H1 (cell line): ENCODE results near the gene TIMM22. TPM values are rescaled to one million over a fixed set of nuclear protein-coding genes. Genes with fewer than 3 reads are reported as not detected.

ENCODE experiments used
- BRCA1 ChIP-seq: IDR thresholded peaks from 2 replicates; pipeline ENCODE4 v1.6.1; 2012; ENCODE audit warnings: low read depth, low read length, improper control_type of control experiment
- CBX8 ChIP-seq: fragments of 300-800, 300-1000 bp; sonication (generic); IDR thresholded peaks from 2 replicates; pipeline ENCODE4 v1.7.1; 2016; ENCODE audit warnings: low read depth, low read length, borderline replicate concordance
- CEBPB ChIP-seq: IDR thresholded peaks from 2 replicates; pipeline ENCODE4 v1.6.1; 2012; ENCODE audit warnings: low read depth, low read length
- CHD1 ChIP-seq: IDR thresholded peaks from 2 replicates; pipeline ENCODE4 v1.6.1; 2012; ENCODE audit warnings: low read depth, low read length, improper control_type of control experiment
- CHD2 ChIP-seq: IDR thresholded peaks from 2 replicates; pipeline ENCODE4 v1.6.1; 2012; ENCODE audit warnings: low read length, improper control_type of control experiment
- EGR1 ChIP-seq: IDR thresholded peaks from 2 replicates; pipeline ENCODE4 v1.6.1; 2011; ENCODE audit warnings: low read depth, low read length, borderline replicate concordance
- EP300 ChIP-seq, 2 experiments: IDR thresholded peaks; 1 replicate in 1 of 2; 2 replicates in 1 of 2; pipeline ENCODE4 v1.6.1; 2011 to 2012; ENCODE audit warnings: low read depth in 2 of 2, low read length in 2 of 2, mild to moderate bottlenecking in 2 of 2, borderline replicate concordance in 1 of 2, inconsistent platforms in 1 of 2, moderate library complexity in 1 of 2
- EZH2 ChIP-seq: fragments of 200-600 bp; sonication (generic); IDR thresholded peaks from 2 replicates; pipeline ENCODE4 v1.7.1; 2012; ENCODE audit warnings: low read depth, mild to moderate bottlenecking, moderate library complexity, low read length, inconsistent platforms; ENCODE audit not compliant: severe bottlenecking
- GTF2F1 ChIP-seq: IDR thresholded peaks from 2 replicates; pipeline ENCODE4 v1.6.1; 2012; ENCODE audit warnings: low read depth, low read length, improper control_type of control experiment, borderline replicate concordance
- MAFK ChIP-seq: IDR thresholded peaks from 2 replicates; pipeline ENCODE4 v1.6.1; 2012; ENCODE audit warnings: low read depth, mild to moderate bottlenecking, improper control_type of control experiment, low read length
- NANOG ChIP-seq: IDR thresholded peaks from 2 replicates; pipeline ENCODE4 v1.6.1; 2011; ENCODE audit warnings: low read length, low read depth, mild to moderate bottlenecking, inconsistent platforms; ENCODE audit not compliant: insufficient read depth, poor library complexity, severe bottlenecking
- NRF1 ChIP-seq: IDR thresholded peaks from 2 replicates; pipeline ENCODE4 v1.6.1; 2011; ENCODE audit warnings: mild to moderate bottlenecking, low read depth, low read length, improper control_type of control experiment
- PHF8 ChIP-seq: fragments of 200-600 bp; sonication (generic); conservative IDR thresholded peaks from 2 replicates; pipeline ENCODE4 v1.7.1; 2012; ENCODE audit warnings: low read depth, mild to moderate bottlenecking, inconsistent platforms, low read length, moderate library complexity
- POU5F1 ChIP-seq: IDR thresholded peaks from 2 replicates; pipeline ENCODE4 v1.6.1; 2011; ENCODE audit warnings: low read depth, mild to moderate bottlenecking, low read length, moderate library complexity
- RAD21 ChIP-seq, 2 experiments: IDR thresholded peaks in 1 of 2; conservative IDR thresholded peaks in 1 of 2; 2 replicates each; pipeline ENCODE4 v1.6.1; 2011; ENCODE audit warnings: low read depth in 2 of 2, low read length in 2 of 2, improper control_type of control experiment in 1 of 2, inconsistent platforms in 1 of 2, mild to moderate bottlenecking in 1 of 2, moderate library complexity in 1 of 2
- SP4 ChIP-seq: IDR thresholded peaks from 2 replicates; pipeline ENCODE4 v1.6.1; 2012; ENCODE audit warnings: low read length, inconsistent platforms
- TBP ChIP-seq: IDR thresholded peaks from 2 replicates; pipeline ENCODE4 v1.6.1; 2011; ENCODE audit warnings: low read depth, low read length, improper control_type of control experiment
- YY1 ChIP-seq: IDR thresholded peaks from 2 replicates; pipeline ENCODE4 v1.6.1; 2011; ENCODE audit warnings: low read depth, mild to moderate bottlenecking, low read length
- ZNF274 ChIP-seq: IDR thresholded peaks from 2 replicates; pipeline ENCODE4 v1.7.0; 2012; ENCODE audit warnings: low read length, borderline replicate concordance; ENCODE audit errors: extremely low read depth
- polyA plus RNA-seq, 7 experiments: library from polyadenylated mRNA; depleted of rRNA in 3 of 7; stranded (reverse) in 5 of 7; unstranded in 2 of 7; fragments of >200 nt in 5 of 7; fragments of 200-250 nt in 2 of 7; gene quantifications; 1 replicate in 5 of 7; 2 replicates in 1 of 7; 4 replicates in 1 of 7; pipeline versions ENCODE4 v1.2.1 to v1.2.3, GENCODE V29; 2011 to 2013; ENCODE audit warnings: missing spikeins in 2 of 7, mixed read lengths in 2 of 7
- total RNA-seq: library from RNA; stranded (reverse); fragmentation: NEBNext Ultra II Directional; extraction: Animal tissue kit (Norgen Biotek cat#: 25700); gene quantifications from 2 replicates; pipeline ENCODE4 v1.2.1, GENCODE V29; 2021
- TF ChIP-seq, protein P1 (sequence below): IDR thresholded peaks from 2 replicates; pipeline ENCODE4 v1.6.1; 2012; ENCODE audit warnings: inconsistent platforms
- TF ChIP-seq, protein P2 (sequence below), 3 experiments: IDR thresholded peaks; 1 replicate in 2 of 3; 2 replicates in 1 of 3; pipeline versions ENCODE4 v1.5.1 to v1.6.1; 2011; ENCODE audit warnings: low read length in 3 of 3, mild to moderate bottlenecking in 3 of 3, inconsistent platforms in 2 of 3, low read depth in 1 of 3, moderate library complexity in 1 of 3; ENCODE audit not compliant: insufficient read depth in 1 of 3; ENCODE audit errors: control extremely low read depth in 1 of 3

The TIMM22 gene
- total and polyA plus RNA-seq, 2 of the 8 experiments (the other 6 are each of a cell fraction or from before 2014, with no cell fraction given), result 13.8 to 17.4 TPM

DNA sequence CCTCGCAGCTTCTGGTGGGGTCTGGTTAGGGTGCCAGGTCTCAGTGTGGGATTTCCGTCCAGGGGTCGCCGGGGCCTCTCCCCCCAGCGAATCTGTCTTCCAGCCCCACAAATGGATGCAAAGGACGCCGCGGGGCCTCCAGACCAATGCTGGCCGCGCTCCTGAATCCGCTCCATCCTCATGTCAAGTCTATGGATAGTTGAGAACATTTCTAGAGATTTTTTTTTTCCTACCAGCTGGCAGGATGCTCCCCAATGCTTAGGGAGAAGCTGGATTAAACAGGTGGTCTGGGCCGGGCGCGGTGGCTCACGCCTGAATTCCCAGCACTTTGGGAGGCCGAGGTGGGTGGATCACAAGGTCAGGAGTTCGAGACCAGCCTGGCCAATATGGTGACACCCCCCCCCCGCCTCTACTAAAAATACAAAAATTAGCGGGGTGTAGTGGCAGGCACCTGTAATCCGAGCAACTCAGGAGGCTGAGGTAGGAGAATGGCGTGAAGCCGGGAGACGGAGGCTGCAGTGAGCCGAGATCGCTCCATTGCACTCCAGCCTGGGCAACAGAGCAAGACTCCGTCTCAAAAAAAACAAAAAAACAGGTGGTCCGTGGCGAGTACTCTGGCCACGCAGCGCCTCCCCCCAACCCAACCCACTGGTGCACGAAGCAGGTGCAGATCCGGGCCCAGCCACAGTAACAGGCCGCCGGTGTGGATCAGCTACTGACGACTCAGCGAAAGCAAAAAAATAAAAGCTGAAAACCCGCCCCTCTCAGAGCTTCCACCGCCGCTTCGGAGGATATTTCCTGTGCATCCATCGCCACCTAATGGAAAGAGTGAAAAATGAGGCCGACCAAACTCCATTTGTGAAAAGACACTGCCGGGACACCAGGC lies 16.3 kb upstream of the TIMM22 start (continued):
- no peak for TF ChIP-seq NANOG
- TF ChIP-seq EGR1, result peak; percentile 25; the same call in 1 of the 2 replicates
- no peak for TF ChIP-seq CEBPB
- TF ChIP-seq, protein P1, sequence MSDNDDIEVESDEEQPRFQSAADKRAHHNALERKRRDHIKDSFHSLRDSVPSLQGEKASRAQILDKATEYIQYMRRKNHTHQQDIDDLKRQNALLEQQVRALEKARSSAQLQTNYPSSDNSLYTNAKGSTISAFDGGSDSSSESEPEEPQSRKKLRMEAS, result no peak
- TF ChIP-seq ZNF274, result no peak
- no peak for TF ChIP-seq PHF8
- no peak for TF ChIP-seq MAFK
- no peak for TF ChIP-seq NRF1
- no peak for TF ChIP-seq GTF2F1
- no peak for TF ChIP-seq CBX8
- no peak for TF ChIP-seq CHD2
- TF ChIP-seq CHD1, result no peak
- peak; percentile 97 to 98 for TF ChIP-seq RAD21 (IDR thresholded peaks at IDR 0.05 in 1 of 2, conservative IDR thresholded peaks at IDR 0.05 in 1 of 2; ENCODE audit: low read depth in 2 of 2, low read length in 2 of 2)
- no peak for TF ChIP-seq TBP
- TF ChIP-seq SP4, result no peak
- TF ChIP-seq, protein P2, sequence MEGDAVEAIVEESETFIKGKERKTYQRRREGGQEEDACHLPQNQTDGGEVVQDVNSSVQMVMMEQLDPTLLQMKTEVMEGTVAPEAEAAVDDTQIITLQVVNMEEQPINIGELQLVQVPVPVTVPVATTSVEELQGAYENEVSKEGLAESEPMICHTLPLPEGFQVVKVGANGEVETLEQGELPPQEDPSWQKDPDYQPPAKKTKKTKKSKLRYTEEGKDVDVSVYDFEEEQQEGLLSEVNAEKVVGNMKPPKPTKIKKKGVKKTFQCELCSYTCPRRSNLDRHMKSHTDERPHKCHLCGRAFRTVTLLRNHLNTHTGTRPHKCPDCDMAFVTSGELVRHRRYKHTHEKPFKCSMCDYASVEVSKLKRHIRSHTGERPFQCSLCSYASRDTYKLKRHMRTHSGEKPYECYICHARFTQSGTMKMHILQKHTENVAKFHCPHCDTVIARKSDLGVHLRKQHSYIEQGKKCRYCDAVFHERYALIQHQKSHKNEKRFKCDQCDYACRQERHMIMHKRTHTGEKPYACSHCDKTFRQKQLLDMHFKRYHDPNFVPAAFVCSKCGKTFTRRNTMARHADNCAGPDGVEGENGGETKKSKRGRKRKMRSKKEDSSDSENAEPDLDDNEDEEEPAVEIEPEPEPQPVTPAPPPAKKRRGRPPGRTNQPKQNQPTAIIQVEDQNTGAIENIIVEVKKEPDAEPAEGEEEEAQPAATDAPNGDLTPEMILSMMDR (IDR thresholded peaks at IDR 0.05; ENCODE audit: control extremely low read depth in 1 of 3, insufficient read depth in 1 of 3, low read depth in 1 of 3, low read length in 3 of 3), result peak; percentile 52 to 91 (median 77)
- TF ChIP-seq YY1, result peak; percentile 71
- TF ChIP-seq EZH2, result no peak
- TF ChIP-seq POU5F1, result no peak
- TF ChIP-seq EP300 (IDR thresholded peaks at IDR 0.05; ENCODE audit: borderline replicate concordance in 1 of 2, low read depth in 2 of 2, low read length in 2 of 2), result no peak
- no peak for TF ChIP-seq BRCA1
